ENCODE data around the gene S1PR5. TPM values are rescaled to one million over a fixed set of nuclear protein-coding genes. Genes with fewer than 3 reads are reported as not detected.
A peak's percentile ranks its signal among the peaks of the same experiment; 100 is the strongest.

The S1PR5 gene
- total RNA-seq, 1 experiment from 2014 or later: 4.4 TPM

DNA sequence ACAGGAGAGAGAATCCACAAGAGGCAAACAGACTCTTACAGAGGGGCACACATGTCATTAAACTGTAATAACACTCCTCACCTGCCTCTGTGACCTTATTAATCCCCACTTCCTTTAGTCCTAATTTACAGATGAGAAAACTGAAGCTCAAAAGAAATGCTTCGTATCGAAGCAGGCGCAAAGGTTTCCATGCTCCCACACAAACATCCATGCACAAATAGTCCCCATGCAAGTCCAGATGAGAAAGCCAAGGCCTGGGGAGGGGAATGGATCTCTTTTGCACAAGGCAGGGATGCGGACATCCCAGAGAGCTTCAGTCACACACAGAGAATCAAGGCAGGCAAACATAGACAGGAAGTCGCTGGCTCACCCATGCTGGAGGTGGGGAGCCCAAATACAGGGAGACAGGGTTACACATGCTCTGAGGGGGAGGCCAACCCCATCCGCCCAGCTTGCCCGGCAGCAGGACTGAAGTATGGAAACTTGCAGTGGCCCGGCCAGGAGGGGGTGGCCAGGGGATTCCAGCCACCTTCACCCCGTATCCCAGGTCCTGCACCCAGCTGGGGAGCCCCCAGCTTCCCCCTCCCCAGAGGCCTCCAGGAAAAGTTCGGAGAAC, 468 bp downstream of the S1PR5 start:
- no peaks in the 10 kb centered on the region for H3K9me3 ChIP-seq (ENCODE audit: control insufficient read depth in 1 of 2, insufficient read depth in 1 of 2, low read depth in 1 of 2, low read length in 2 of 2)
- peak overlapping the region; percentile 32 for H2AFZ ChIP-seq (ENCODE audit: low read depth, low read length, poor library complexity, severe bottlenecking)
- H3K27ac ChIP-seq (ENCODE audit: low read depth, low read length): peak overlapping the region; percentile 64; the same call in 1 of the 2 replicates
- ChIA-PET POLR2A (interaction anchor here (0.9 kb wide), 1 partner anchor 9 kb away, joined by 4 read pairs; no protein-coding TSS in a partner anchor), RAD21 (ENCODE audit: low non-redundant PET in 1 of 2, low total read pairs in 2 of 2, uncharacterized antibody in 2 of 2, unreplicated experiment in 2 of 2) (no interaction called here), CTCF (interaction anchor here (0.5 to 1.1 kb wide), 4 partner anchors 8 to 35 kb away, joined by 3 to 4 read pairs (median 3); no protein-coding TSS in a partner anchor)
- BruUV-seq (replicated peaks): no TSS peak
- H3K79me2 ChIP-seq (ENCODE audit: insufficient read depth, low read length): no peaks in the 10 kb centered on the region
- peaks cover 16 to 45% of the 10 kb centered on the region in 2 experiments; a peak in 3 of 4 replicates for H3K4me1 ChIP-seq (ENCODE audit: control insufficient read depth in 1 of 2, insufficient read depth in 2 of 2, low read length in 2 of 2)
- H3K27me3 ChIP-seq (ENCODE audit: insufficient read depth, low read length): no peaks in the 10 kb centered on the region
- no peak for DNase-seq (ENCODE audit: low read depth, low spot score)
- TF ChIP-seq ZBTB33 (IDR thresholded peaks at IDR 0.05; ENCODE audit: extremely low read depth, insufficient replicate concordance, low read length) (no peak), RAD21 (IDR thresholded peaks at IDR 0.05; ENCODE audit: low read depth) (no peak)
- ATAC-seq: peak; percentile 32
- intact Hi-C loops (cut with micrococcal nuclease): no loop called here
- H4K20me1 ChIP-seq (ENCODE audit: insufficient read depth): no peaks in the 10 kb centered on the region
- peak overlapping the region; percentile 100 for H3K4me2 ChIP-seq (ENCODE audit: low read length)
- H3K36me3 ChIP-seq (ENCODE audit: control insufficient read depth in 1 of 2, insufficient read depth in 2 of 2, low read length in 2 of 2): no peaks in the 10 kb centered on the region
- H3K9ac ChIP-seq (ENCODE audit: low read length): peak overlapping the region; percentile 75
- H3K4me3 ChIP-seq (replicated peaks in 1 of 2; ENCODE audit: low read depth in 1 of 2, low read length in 2 of 2): peak overlapping the region; percentile 64 to 82
- H3K9me2 ChIP-seq (ENCODE audit: insufficient read depth): no peaks in the 10 kb centered on the region

- RAD21 ChIA-PET (ENCODE audit: low non-redundant PET in 1 of 2, low total read pairs in 2 of 2, uncharacterized antibody in 2 of 2, unreplicated experiment in 2 of 2): no interaction called here
- no peaks in the 10 kb centered on the region for H3K27me3 ChIP-seq (ENCODE audit: insufficient read depth, low read length)
- peak overlapping the region; percentile 100 for H3K4me2 ChIP-seq (ENCODE audit: low read length)
- TF ChIP-seq ZBTB33 (IDR thresholded peaks at IDR 0.05; ENCODE audit: extremely low read depth, insufficient replicate concordance, low read length) (no peak), ATF3 (IDR thresholded peaks at IDR 0.05) (no peak), TCF7L2 (IDR thresholded peaks at IDR 0.05; ENCODE audit: borderline replicate concordance, extremely low read depth, insufficient read depth, insufficient read length) (no peak), MAX (IDR thresholded peaks at IDR 0.05) (no peak), SIN3A (IDR thresholded peaks at IDR 0.05; ENCODE audit: low read depth) (no peak)
- POLR2A ChIA-PET: no interaction called here
- H3K27ac ChIP-seq (ENCODE audit: low read depth, low read length): no peak overlapping the region
- CTCF ChIA-PET: interaction anchor here (1.0 kb wide), 1 partner anchor 36 kb away, joined by 4 read pairs; no protein-coding TSS in a partner anchor
- no peaks in the 10 kb centered on the region for H4K20me1 ChIP-seq (ENCODE audit: insufficient read depth)
- H3K9me3 ChIP-seq (ENCODE audit: control insufficient read depth in 1 of 2, insufficient read depth in 1 of 2, low read depth in 1 of 2, low read length in 2 of 2): no peaks in the 10 kb centered on the region
- H3K9me2 ChIP-seq (ENCODE audit: insufficient read depth): no peaks in the 10 kb centered on the region
- no peaks in the 10 kb centered on the region for H3K36me3 ChIP-seq (ENCODE audit: control insufficient read depth in 1 of 2, insufficient read depth in 2 of 2, low read length in 2 of 2)
- no TSS peak for BruUV-seq (replicated peaks)
- no peak overlapping the region for H3K4me3 ChIP-seq (replicated peaks in 1 of 2; ENCODE audit: low read depth in 1 of 2, low read length in 2 of 2)
- H2AFZ ChIP-seq (ENCODE audit: low read depth, low read length, poor library complexity, severe bottlenecking): no peak overlapping the region
- ATAC-seq: no peak
- peaks cover 19 to 48% of the 10 kb centered on the region in 2 experiments; a peak in 3 of 4 replicates for H3K4me1 ChIP-seq (ENCODE audit: control insufficient read depth in 1 of 2, insufficient read depth in 2 of 2, low read length in 2 of 2)
- H3K79me2 ChIP-seq (ENCODE audit: insufficient read depth, low read length): no peaks in the 10 kb centered on the region
- no peak for DNase-seq (ENCODE audit: low read depth, low spot score)
- no peak overlapping the region for H3K9ac ChIP-seq (ENCODE audit: low read length)
- intact Hi-C loops (cut with micrococcal nuclease): no loop called here
Observed at GRCh38 chr19:10516064-10516385, 1.2 kb downstream of the S1PR5 start.

Measured in HCT116 (cell line).